ENCODE data around the gene CARF. TPM values are rescaled to one million over a fixed set of nuclear protein-coding genes. Genes with fewer than 3 reads are reported as not detected.
A peak's percentile ranks its signal among the peaks of the same experiment; 100 is the strongest.

CARF gene
- total and polyA plus RNA-seq, 2 donors (not counting 3 experiments of a cell fraction or from before 2014, with no cell fraction given), result 1.0 to 3.7 TPM

DNA sequence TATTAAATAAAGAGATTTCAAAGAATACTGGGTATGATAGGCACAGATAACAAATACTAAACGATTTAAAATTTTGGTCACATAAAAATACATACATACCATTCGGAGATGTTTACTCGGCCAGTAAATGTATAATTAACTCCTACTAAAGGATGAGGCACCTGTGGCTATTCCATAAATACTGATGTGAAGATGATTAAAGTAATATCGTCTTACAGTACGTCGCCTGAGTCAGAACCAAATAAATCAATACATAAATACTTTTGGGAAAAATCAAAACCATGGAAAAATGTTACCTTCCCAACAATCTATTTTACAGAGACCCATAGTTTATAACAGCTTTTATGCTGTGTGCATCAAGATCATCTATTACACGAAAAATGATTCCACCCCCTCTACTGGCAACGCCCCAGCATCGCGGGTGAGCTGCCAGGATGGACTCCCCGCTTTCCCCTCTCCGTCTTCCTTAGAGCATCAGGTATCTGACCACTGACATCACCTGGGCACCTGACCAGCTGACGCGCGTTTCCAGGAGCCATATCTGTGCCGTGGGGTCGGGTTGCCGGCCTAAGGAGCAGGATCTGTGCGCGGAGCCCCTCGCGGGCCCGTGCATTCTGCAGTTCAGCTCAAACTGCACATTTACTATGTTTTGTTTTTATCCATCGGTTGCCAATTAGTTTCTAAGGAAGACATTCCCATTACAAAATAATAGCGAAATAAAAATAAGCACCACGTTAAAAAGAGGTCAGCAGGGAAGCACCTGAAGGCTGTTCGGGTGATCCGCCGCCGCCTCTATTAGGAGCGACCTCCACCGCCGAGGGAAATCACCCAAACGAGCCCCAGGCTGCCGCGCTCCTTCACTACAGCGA lies 41.4 kb upstream of the CARF start:
- H3K36me3 ChIP-seq (ENCODE audit: control insufficient read depth in 2 of 2, extremely low read depth in 1 of 2, insufficient read depth in 2 of 2, low read length in 2 of 2), result no peaks in the 10 kb centered on the region
- H3K27ac ChIP-seq (ENCODE audit: insufficient read depth, low read depth, low read length), result peak overlapping the region; percentile 2
- FAIRE-seq (peak; percentile 81), DNase-seq (ENCODE audit: low read depth, low spot score) (peak; percentile 81)
- ChIA-PET POLR2A (interaction anchor here (1.0 kb wide), 1 partner anchor 235 kb away, joined by 3 read pairs; no protein-coding TSS in a partner anchor), CTCF (interaction anchor here (0.6 to 4.7 kb wide), 26 partner anchors 9 to 1039 kb away, joined by 3 to 97 read pairs (median 4); partner anchors contain the start of genes CARF, FAM117B and WDR12)
- peak overlapping the region; percentile 53 for H3K9ac ChIP-seq (replicated peaks; ENCODE audit: extremely low read depth, insufficient read depth, low read length)
- TSS peak; percentile 20 for BruUV-seq (replicated peaks)
- H3K4me1 ChIP-seq (ENCODE audit: control insufficient read depth, extremely low read depth, insufficient read depth, low read length), result peaks cover 6% of the 10 kb centered on the region
- peak overlapping the region; percentile 68 for H3K4me2 ChIP-seq (ENCODE audit: insufficient read depth, low read length)
- TF ChIP-seq EZH2 (IDR thresholded peaks at IDR 0.05; ENCODE audit: borderline replicate concordance, low read depth, low read length, severe bottlenecking), result no peak
- TF ChIP-seq, protein P1, sequence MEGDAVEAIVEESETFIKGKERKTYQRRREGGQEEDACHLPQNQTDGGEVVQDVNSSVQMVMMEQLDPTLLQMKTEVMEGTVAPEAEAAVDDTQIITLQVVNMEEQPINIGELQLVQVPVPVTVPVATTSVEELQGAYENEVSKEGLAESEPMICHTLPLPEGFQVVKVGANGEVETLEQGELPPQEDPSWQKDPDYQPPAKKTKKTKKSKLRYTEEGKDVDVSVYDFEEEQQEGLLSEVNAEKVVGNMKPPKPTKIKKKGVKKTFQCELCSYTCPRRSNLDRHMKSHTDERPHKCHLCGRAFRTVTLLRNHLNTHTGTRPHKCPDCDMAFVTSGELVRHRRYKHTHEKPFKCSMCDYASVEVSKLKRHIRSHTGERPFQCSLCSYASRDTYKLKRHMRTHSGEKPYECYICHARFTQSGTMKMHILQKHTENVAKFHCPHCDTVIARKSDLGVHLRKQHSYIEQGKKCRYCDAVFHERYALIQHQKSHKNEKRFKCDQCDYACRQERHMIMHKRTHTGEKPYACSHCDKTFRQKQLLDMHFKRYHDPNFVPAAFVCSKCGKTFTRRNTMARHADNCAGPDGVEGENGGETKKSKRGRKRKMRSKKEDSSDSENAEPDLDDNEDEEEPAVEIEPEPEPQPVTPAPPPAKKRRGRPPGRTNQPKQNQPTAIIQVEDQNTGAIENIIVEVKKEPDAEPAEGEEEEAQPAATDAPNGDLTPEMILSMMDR (IDR thresholded peaks at IDR 0.05; ENCODE audit: extremely low read depth in 1 of 2, insufficient read depth in 1 of 2, low read depth in 1 of 2, low read length in 2 of 2), result peak; percentile 58 to 63
- dilution Hi-C loops (cut with MboI; ENCODE audit: extremely low pct_ligation_motif_present, low sequenced_read_pairs), result no loop called here
- H3K9me1 ChIP-seq (replicated peaks; ENCODE audit: control insufficient read depth, extremely low read depth, insufficient read depth, low read length), result no peaks in the 10 kb centered on the region
- H3K4me3 ChIP-seq (replicated peaks in 1 of 3; ENCODE audit: insufficient read depth in 1 of 3, low read depth in 1 of 3, low read length in 3 of 3), result peak overlapping the region; percentile 56 to 68 (median 65)
- no peaks in the 10 kb centered on the region for H3K9me3 ChIP-seq (replicated peaks; ENCODE audit: control insufficient read depth, insufficient read depth, low read length)
- H3K79me2 ChIP-seq (ENCODE audit: control insufficient read depth, insufficient read depth, low read length), result no peaks in the 10 kb centered on the region
- H2AFZ ChIP-seq (ENCODE audit: low read depth, low read length), result peak overlapping the region; percentile 85
- no peaks in the 10 kb centered on the region for H4K20me1 ChIP-seq (replicated peaks; ENCODE audit: control insufficient read depth, extremely low read depth, insufficient read depth, low read length)
- intact Hi-C loops (cut with micrococcal nuclease), result loop anchor here (1.0 to 5.0 kb wide), 8 partner anchors 38 to 1037 kb away; partner anchors contain the start of genes FAM117B and NBEAL1
- no peaks in the 10 kb centered on the region for H3K27me3 ChIP-seq (ENCODE audit: control insufficient read depth in 2 of 2, insufficient read depth in 2 of 2, low read length in 2 of 2)

Data from endothelial cell of umbilical vein (primary cell).